Measurements from ENCODE around the gene LPXN. TPM values are rescaled to one million over a fixed set of nuclear protein-coding genes. Genes with fewer than 3 reads are reported as not detected.

Gene LPXN
- total RNA-seq, 3 donors from 2014 or later, result 9.2 to 21.9 (median 18.3) TPM

DNA sequence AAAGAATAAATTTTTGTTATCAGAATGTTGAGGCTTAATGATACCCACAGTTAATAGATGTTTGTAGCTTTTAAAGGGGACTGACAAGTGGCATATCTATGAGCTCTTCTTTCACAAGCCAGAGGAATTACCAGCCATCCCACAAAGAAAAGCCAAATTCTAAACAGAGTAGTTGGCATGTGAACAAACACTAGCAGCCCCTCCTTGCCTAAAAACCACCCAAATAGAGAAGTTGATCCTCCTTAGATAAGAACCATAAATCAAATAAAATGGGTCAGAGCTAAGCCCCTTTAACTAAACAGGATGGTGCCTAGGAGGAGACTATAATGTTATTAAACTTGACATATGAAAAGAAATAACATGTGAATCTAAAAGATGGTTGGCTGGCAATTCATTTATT, 11.4 kb downstream of the LPXN start:
- no peaks in the 10 kb centered on the region for H3K9me3 ChIP-seq
- DNase-seq (ENCODE audit: low spot score in 2 of 2), result no peak

DNA sequence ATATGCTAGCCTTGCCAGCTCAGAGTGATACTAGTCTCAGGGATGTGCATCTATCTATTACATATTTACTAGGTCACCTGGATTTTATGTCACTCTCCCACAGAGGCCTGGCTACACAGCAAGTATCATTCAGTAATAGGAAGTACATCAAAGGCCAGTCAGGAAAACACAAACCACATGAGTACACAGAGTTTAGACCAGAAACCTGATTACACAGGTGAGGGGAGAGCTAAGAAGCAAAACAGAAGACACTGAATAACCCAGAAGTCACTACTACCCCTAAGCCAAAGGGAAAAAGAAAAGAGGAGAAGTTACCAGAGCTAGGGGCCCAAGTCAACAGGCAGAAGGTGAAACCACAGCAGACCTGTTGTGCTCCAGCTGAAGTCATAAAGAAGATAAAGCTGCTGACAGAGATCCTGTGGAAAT, 13.3 kb downstream of the LPXN start:
- Histone ChIP-seq H3K27me3 (no peaks in the 10 kb centered on the region), H3K9me3 (no peaks in the 10 kb centered on the region), H3K4me3 (no peak overlapping the region), H3K27ac (no peak overlapping the region), H3K4me1 (no peaks in the 10 kb centered on the region), H3K36me3 (no peaks in the 10 kb centered on the region)
- no peak for DNase-seq (ENCODE audit: low spot score in 2 of 2)
- intact Hi-C loops (cut with DNase I; ENCODE audit: low total_unique reads), result no loop called here
- TF ChIP-seq, protein P1, sequence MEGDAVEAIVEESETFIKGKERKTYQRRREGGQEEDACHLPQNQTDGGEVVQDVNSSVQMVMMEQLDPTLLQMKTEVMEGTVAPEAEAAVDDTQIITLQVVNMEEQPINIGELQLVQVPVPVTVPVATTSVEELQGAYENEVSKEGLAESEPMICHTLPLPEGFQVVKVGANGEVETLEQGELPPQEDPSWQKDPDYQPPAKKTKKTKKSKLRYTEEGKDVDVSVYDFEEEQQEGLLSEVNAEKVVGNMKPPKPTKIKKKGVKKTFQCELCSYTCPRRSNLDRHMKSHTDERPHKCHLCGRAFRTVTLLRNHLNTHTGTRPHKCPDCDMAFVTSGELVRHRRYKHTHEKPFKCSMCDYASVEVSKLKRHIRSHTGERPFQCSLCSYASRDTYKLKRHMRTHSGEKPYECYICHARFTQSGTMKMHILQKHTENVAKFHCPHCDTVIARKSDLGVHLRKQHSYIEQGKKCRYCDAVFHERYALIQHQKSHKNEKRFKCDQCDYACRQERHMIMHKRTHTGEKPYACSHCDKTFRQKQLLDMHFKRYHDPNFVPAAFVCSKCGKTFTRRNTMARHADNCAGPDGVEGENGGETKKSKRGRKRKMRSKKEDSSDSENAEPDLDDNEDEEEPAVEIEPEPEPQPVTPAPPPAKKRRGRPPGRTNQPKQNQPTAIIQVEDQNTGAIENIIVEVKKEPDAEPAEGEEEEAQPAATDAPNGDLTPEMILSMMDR (IDR thresholded peaks at IDR 0.05), result no peak
- TF ChIP-seq POLR2A (IDR thresholded peaks at IDR 0.05), result no peak

More for the DNA sequence above, 11.4 kb downstream of the LPXN start:
- H3K27ac ChIP-seq, result no peak overlapping the region
- intact Hi-C loops (cut with DNase I; ENCODE audit: low total_unique reads), result no loop called here
- H3K27me3 ChIP-seq, result no peaks in the 10 kb centered on the region
- no peaks in the 10 kb centered on the region for H3K36me3 ChIP-seq
- no peaks in the 10 kb centered on the region for H3K4me1 ChIP-seq
- H3K4me3 ChIP-seq, result no peak overlapping the region
- TF ChIP-seq POLR2A (IDR thresholded peaks at IDR 0.05) (no peak), POLR2AphosphoS5 (IDR thresholded peaks at IDR 0.05) (no peak)
- TF ChIP-seq, protein P1 (IDR thresholded peaks at IDR 0.05), result no peak

DNA sequence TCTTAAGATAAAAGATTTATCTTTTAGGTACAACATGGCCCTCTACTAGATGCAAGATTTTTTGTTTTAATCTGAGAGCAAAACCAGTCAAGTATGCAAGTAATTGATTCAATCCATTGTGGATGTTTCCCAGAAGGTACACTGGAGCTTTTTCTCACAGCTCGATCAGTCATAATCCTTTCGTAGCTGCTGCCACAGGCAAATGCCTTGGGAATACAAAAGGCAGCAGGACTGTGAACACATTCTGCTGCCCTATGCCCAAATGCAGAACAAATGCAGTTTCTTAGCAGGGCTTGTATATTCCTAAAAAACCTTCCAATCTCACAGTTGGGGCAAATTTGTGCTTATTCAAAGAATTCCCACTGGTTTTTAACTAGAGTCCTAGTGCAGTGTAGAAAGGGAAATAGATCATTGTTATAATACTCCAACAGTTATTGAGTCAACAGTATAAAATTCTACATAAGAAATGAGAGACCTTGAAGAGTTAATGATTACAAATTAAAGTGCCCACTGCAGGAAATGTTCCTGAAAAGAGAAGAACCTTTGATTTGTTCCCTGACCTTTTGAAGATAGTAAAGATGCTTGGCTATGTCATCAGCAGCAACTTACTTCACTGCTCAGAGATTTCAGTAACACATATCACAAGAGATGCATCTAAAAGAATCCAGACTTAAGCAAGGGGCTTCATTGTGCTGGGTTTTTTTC, 14.1 kb downstream of the LPXN start:
- Histone ChIP-seq H3K27ac (no peak overlapping the region), H3K4me3 (no peak overlapping the region)
- no peak for TF ChIP-seq POLR2AphosphoS5 (IDR thresholded peaks at IDR 0.05)
- TF ChIP-seq, protein P1 (IDR thresholded peaks at IDR 0.05), result no peak
- no peak for TF ChIP-seq POLR2A (IDR thresholded peaks at IDR 0.05)

DNA sequence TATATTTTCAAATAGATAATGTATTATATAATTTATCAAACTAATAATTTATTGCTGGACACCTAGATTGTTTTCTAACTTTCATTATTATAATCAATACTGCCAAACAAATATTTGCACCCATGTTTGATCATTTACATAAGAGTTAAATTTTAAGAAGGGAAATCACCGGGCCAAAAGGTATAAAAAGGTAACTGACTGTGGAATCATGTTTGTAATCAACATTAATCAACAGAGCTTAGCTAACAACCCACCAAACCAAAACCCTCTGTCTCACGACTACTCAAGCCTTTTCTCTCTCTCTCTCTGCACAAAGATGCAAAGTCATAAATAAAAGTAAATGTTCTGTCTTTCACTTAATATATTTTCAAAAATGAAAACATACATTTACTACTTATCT, 14.8 kb downstream of the LPXN start:
- Histone ChIP-seq H3K36me3 (no peaks in the 10 kb centered on the region), H3K9me3 (no peaks in the 10 kb centered on the region), H3K27me3 (no peaks in the 10 kb centered on the region), H3K27ac (no peak overlapping the region), H3K4me3 (no peak overlapping the region), H3K4me1 (no peaks in the 10 kb centered on the region)
- TF ChIP-seq POLR2AphosphoS5 (IDR thresholded peaks at IDR 0.05), result no peak
- TF ChIP-seq, protein P1 (IDR thresholded peaks at IDR 0.05), result no peak
- TF ChIP-seq POLR2A (IDR thresholded peaks at IDR 0.05), result no peak
- no peak for DNase-seq (ENCODE audit: low spot score in 2 of 2)
- intact Hi-C loops (cut with DNase I; ENCODE audit: low total_unique reads), result no loop called here

More for the DNA sequence above, 14.1 kb downstream of the LPXN start:
- Histone ChIP-seq H3K9me3 (no peaks in the 10 kb centered on the region), H3K27me3 (no peaks in the 10 kb centered on the region), H3K36me3 (no peaks in the 10 kb centered on the region), H3K4me1 (no peaks in the 10 kb centered on the region)
- DNase-seq (ENCODE audit: low spot score in 2 of 2), result no peak
- intact Hi-C loops (cut with DNase I; ENCODE audit: low total_unique reads), result no loop called here

DNA sequence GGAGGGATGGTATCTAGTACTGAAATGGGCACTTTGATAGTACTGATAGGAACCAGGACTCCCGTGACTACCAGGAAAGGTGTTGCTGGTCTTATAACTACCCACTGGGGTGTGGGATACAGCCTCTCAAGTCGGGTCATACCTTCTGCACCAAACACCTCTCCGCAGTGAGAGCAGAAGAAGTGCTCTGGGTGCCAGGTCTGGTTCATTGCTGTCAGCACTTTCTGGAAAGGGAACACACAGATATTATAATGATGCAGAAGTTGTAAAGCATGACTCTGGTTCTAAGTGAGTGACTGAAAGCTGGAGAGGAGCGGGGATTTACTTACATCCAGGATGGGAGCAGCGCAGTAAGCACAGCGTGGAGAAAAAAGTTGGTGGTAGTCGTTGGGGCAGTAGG, 26.0 kb downstream of the LPXN start:
- Histone ChIP-seq H3K4me3 (no peak overlapping the region), H3K4me1 (no peaks in the 10 kb centered on the region), H3K9me3 (no peaks in the 10 kb centered on the region), H3K27ac (no peak overlapping the region), H3K36me3 (peaks cover 15% of the 10 kb centered on the region), H3K27me3 (no peaks in the 10 kb centered on the region)
- intact Hi-C loops (cut with DNase I; ENCODE audit: low total_unique reads), result no loop called here
- TF ChIP-seq POLR2A (IDR thresholded peaks at IDR 0.05), result no peak
- no peak for TF ChIP-seq POLR2AphosphoS5 (IDR thresholded peaks at IDR 0.05)
- TF ChIP-seq, protein P1 (IDR thresholded peaks at IDR 0.05), result no peak
- no peak for DNase-seq (ENCODE audit: low spot score in 2 of 2)
